HEK293T (cell line): ENCODE results near the gene UGT1A4.

Experiments used
- ARNT ChIP-seq: fragments of 450-650 bp; IDR thresholded peaks from 2 replicates; pipeline ENCODE4 v1.6.1; 2017; ENCODE audit warnings: mild to moderate bottlenecking
- BHLHE40 ChIP-seq: fragments of 450-650 bp; IDR thresholded peaks from 2 replicates; pipeline ENCODE4 v1.6.1; 2016; ENCODE audit warnings: mild to moderate bottlenecking, moderate library complexity, borderline replicate concordance
- CTBP1 ChIP-seq: fragments of 450-650 bp; IDR thresholded peaks from 2 replicates; pipeline ENCODE4 v1.6.1; 2016; ENCODE audit warnings: borderline replicate concordance
- ELF4 ChIP-seq: fragments of 450-650 bp; IDR thresholded peaks from 2 replicates; pipeline ENCODE4 v1.6.1; 2017; ENCODE audit warnings: antibody characterized with exemption
- FOXA1 ChIP-seq: fragments of 450-650 bp; IDR thresholded peaks from 2 replicates; pipeline ENCODE4 v1.6.1; 2016; ENCODE audit warnings: mild to moderate bottlenecking
- FOXK2 ChIP-seq: fragments of 450-650 bp; IDR thresholded peaks from 2 replicates; pipeline ENCODE4 v1.6.1; 2016; ENCODE audit warnings: mild to moderate bottlenecking
- L3MBTL2 ChIP-seq: fragments of 450-650 bp; conservative IDR thresholded peaks from 2 replicates; pipeline ENCODE4 v1.6.1; 2016; ENCODE audit warnings: mild to moderate bottlenecking
- SP1 ChIP-seq: fragments of 450-650 bp; IDR thresholded peaks from 2 replicates; pipeline ENCODE4 v1.6.1; 2017
- SUZ12 ChIP-seq: fragments of 450-650 bp; IDR thresholded peaks from 2 replicates; pipeline ENCODE4 v1.6.1; 2016; ENCODE audit warnings: mild to moderate bottlenecking
- ZNF384 ChIP-seq: fragments of 450-650 bp; IDR thresholded peaks from 2 replicates; pipeline ENCODE4 v1.6.1; 2016

GRCh38 chr2:233672886-233673285, 45.6 kb upstream of the UGT1A4 start:
- TF ChIP-seq ARNT (no peak), SUZ12 (no peak), CTBP1 (no peak), SP1 (no peak), ZNF384 (no peak), L3MBTL2 (no peak), BHLHE40 (no peak), FOXA1 (no peak), ELF4 (no peak), FOXK2 (no peak)
